CD14-positive monocyte (primary cell): ENCODE results near the gene CSAG3. TPM values are rescaled to one million over a fixed set of nuclear protein-coding genes. Genes with fewer than 3 reads are reported as not detected.
"Not testable (repeated sequence)": the region's sequence is repeated elsewhere in the genome, so short reads cannot be mapped to it uniquely, and the experiment has no call there.

Source experiments
- DNase-seq, 3 donors: peaks; one replicate each; pipeline ENCODE4 v3.0.0-alpha.2; 2011 to 2022
- H2AFZ ChIP-seq: 2 replicates; pipeline ENCODE4 v1.6.0; 2012; ENCODE audit warnings: mild to moderate bottlenecking, low read depth, low read length, inconsistent platforms; ENCODE audit not compliant: insufficient read depth, poor library complexity, severe bottlenecking
- H3K27ac ChIP-seq, 2 donors: 1 replicate in 1 of 2; 2 replicates in 1 of 2; pipeline ENCODE4 v1.5.1; 2012 to 2013; ENCODE audit warnings: low read length in 2 of 2, control low read depth in 1 of 2, inconsistent platforms in 1 of 2, low read depth in 1 of 2, mild to moderate bottlenecking in 1 of 2
- H3K27me3 ChIP-seq, 2 donors: one replicate each; pipeline versions ENCODE4 v1.6.0 to v1.6.1; 2011 to 2013; ENCODE audit warnings: low read length in 2 of 2; ENCODE audit not compliant: control insufficient read depth in 2 of 2, insufficient read depth in 2 of 2
- H3K36me3 ChIP-seq, 2 donors: replicated peaks in 1 of 2; 1 replicate in 1 of 2; 2 replicates in 1 of 2; pipeline versions ENCODE4 v1.5.1 to v1.6.1; 2012 to 2013; ENCODE audit warnings: low read length in 2 of 2, control low read depth in 1 of 2, inconsistent platforms in 1 of 2, mild to moderate bottlenecking in 1 of 2; ENCODE audit not compliant: insufficient read depth in 2 of 2, control insufficient read depth in 1 of 2
- H3K4me1 ChIP-seq, 2 donors: 1 replicate in 1 of 2; 2 replicates in 1 of 2; pipeline versions ENCODE4 v1.5.1 to v1.6.1; 2012 to 2013; ENCODE audit warnings: low read length in 2 of 2, control low read depth in 1 of 2, inconsistent platforms in 1 of 2, mild to moderate bottlenecking in 1 of 2, moderate library complexity in 1 of 2; ENCODE audit not compliant: insufficient read depth in 2 of 2, control insufficient read depth in 1 of 2
- H3K4me2 ChIP-seq: replicated peaks from 2 replicates; pipeline ENCODE3; 2012; ENCODE audit warnings: low read length, moderate library complexity, mild to moderate bottlenecking; ENCODE audit not compliant: poor library complexity, severe bottlenecking; ENCODE audit errors: extremely low read depth
- H3K4me3 ChIP-seq, 3 experiments: fragments of 200-600 bp in 1 of 3; sonication (generic) in 1 of 3; replicated peaks in 1 of 3; 1 replicate in 2 of 3; 2 replicates in 1 of 3; pipeline ENCODE4 v1.5.1; 2011 to 2013; ENCODE audit warnings: low read length in 3 of 3, mild to moderate bottlenecking in 3 of 3, control low read depth in 2 of 3, low read depth in 2 of 3, inconsistent platforms in 1 of 3, moderate library complexity in 1 of 3
- H3K79me2 ChIP-seq: 2 replicates; pipeline ENCODE4 v1.6.0; 2012; ENCODE audit warnings: mild to moderate bottlenecking, control low read depth, inconsistent platforms, low read length, moderate library complexity; ENCODE audit not compliant: insufficient read depth
- H3K9ac ChIP-seq: 2 replicates; pipeline ENCODE4 v1.6.0; 2017; ENCODE audit warnings: low read length, mild to moderate bottlenecking; ENCODE audit not compliant: insufficient read depth, poor library complexity, severe bottlenecking
- H3K9me3 ChIP-seq, 2 donors: replicated peaks in 1 of 2; 1 replicate in 1 of 2; 2 replicates in 1 of 2; pipeline versions ENCODE4 v1.5.1 to v1.6.1; 2012 to 2013; ENCODE audit warnings: low read length in 2 of 2, control low read depth in 1 of 2; ENCODE audit not compliant: control insufficient read depth in 1 of 2, insufficient read depth in 1 of 2
- H4K20me1 ChIP-seq: 2 replicates; pipeline ENCODE4 v1.6.0; 2012; ENCODE audit warnings: mild to moderate bottlenecking, low read length, control low read depth, moderate library complexity; ENCODE audit not compliant: insufficient read depth
- H3K27ac Mint-ChIP-seq, 7 donors: one replicate each; pipeline ENCODE4 v1.8.0; 2020; ENCODE audit warnings: mild to moderate bottlenecking in 7 of 7, mixed read lengths in 7 of 7, moderate library complexity in 6 of 7, inconsistent platforms in 2 of 7
- H3K27me3 Mint-ChIP-seq, 3 donors: one replicate each; pipeline ENCODE4 v1.8.0; 2021 to 2022; ENCODE audit warnings: low read depth in 3 of 3, mild to moderate bottlenecking in 3 of 3, mixed read lengths in 3 of 3, moderate library complexity in 3 of 3, inconsistent platforms in 1 of 3
- H3K36me3 Mint-ChIP-seq, 2 donors: one replicate each; pipeline ENCODE4 v1.8.0; 2020; ENCODE audit warnings: mixed read lengths in 2 of 2, inconsistent platforms in 1 of 2, mild to moderate bottlenecking in 1 of 2
- H3K4me1 Mint-ChIP-seq: one replicate; pipeline ENCODE4 v1.8.0; 2020; ENCODE audit warnings: mild to moderate bottlenecking, mixed read lengths
- H3K4me3 Mint-ChIP-seq, 2 donors: one replicate each; pipeline ENCODE4 v1.8.0; 2020; ENCODE audit warnings: mild to moderate bottlenecking in 2 of 2, mixed read lengths in 2 of 2, moderate library complexity in 1 of 2
- H3K9me3 Mint-ChIP-seq, 7 donors: one replicate each; pipeline ENCODE4 v1.8.0; 2020 to 2022; ENCODE audit warnings: mixed read lengths in 7 of 7, mild to moderate bottlenecking in 6 of 7, moderate library complexity in 6 of 7, inconsistent platforms in 2 of 7
- CTCF ChIP-seq: fragments of 200-600 bp; IDR thresholded peaks from one replicate; pipeline ENCODE4 v1.8.0; 2022; ENCODE audit warnings: antibody characterized with exemption, mild to moderate bottlenecking
- WGBS: methylation state at CpG from one replicate; pipeline ENCODE4 v1.1.5; 2013; ENCODE audit warnings: missing lambda C conversion rate; ENCODE audit not compliant: insufficient coverage; 5-methylcytosine and 5-hydroxymethylcytosine counted together
- intact Hi-C, 2 donors: fragments of 100-400 bp; cut with micrococcal nuclease; formaldehyde crosslinking; loops; one replicate each; pipeline versions ENCODE4 v1.15.0 to v1.15.1; 2023
- polyA plus RNA-seq, 3 donors: library from polyadenylated mRNA; depleted of rRNA in 1 of 3; unstranded in 2 of 3; stranded (reverse) in 1 of 3; fragments of 300-500 nt in 2 of 3; fragments of >200 nt in 1 of 3; fragmentation: Illumina TruSeq in 2 of 3; gene quantifications; 1 replicate in 2 of 3; 2 replicates in 1 of 3; pipeline ENCODE4 v1.2.3, GENCODE V29; 2012 to 2021

CSAG3 gene
- polyA plus RNA-seq, 3 donors: not detected

- H3K36me3 ChIP-seq: no peaks in the 10 kb centered on the region
- Mint-ChIP-seq H3K9me3 (peaks cover 0 to 18% (median 2%) of the 10 kb centered on the region in 7 donors), H3K4me1 (no peaks in the 10 kb centered on the region), H3K27ac (no peak overlapping the region), H3K4me3 (no peak overlapping the region), H3K36me3 (no peaks in the 10 kb centered on the region), H3K27me3 (peaks cover 0 to 5% (median 0%) of the 10 kb centered on the region in 3 donors)
- no peak overlapping the region for H2AFZ ChIP-seq
- H3K27ac ChIP-seq: no peak overlapping the region
- no peaks in the 10 kb centered on the region for H3K9me3 ChIP-seq
- H3K4me3 ChIP-seq: no peak overlapping the region
- no peak for DNase-seq
- H3K4me2 ChIP-seq: no peak overlapping the region
- no CpG with 5 or more reads among the region's 7 CpGs for WGBS
- TF ChIP-seq CTCF: no peak
- intact Hi-C loops: no loop called here
- H3K27me3 ChIP-seq: no peaks in the 10 kb centered on the region
- H4K20me1 ChIP-seq: no peaks in the 10 kb centered on the region
- no peak overlapping the region for H3K9ac ChIP-seq
- H3K79me2 ChIP-seq: no peaks in the 10 kb centered on the region
- no peaks in the 10 kb centered on the region for H3K4me1 ChIP-seq
Measured at GRCh38 chrX:152725409-152725808, 33.6 kb upstream of the CSAG3 start.

GRCh38 chrX:152733261-152733975 is 25.6 kb upstream of the CSAG3 start, which contains the start of the genes CSAG1 and MAGEA12:
Gene CSAG1 (minus strand): TSS chrX:152733721. CDS start chrX:152732460, 1,261 bp downstream.
Gene MAGEA12 (plus strand): TSS chrX:152733757. CDS start chrX:152736162, 2,405 bp downstream.
- no CpG with 5 or more reads among the region's 21 CpGs for WGBS

DNA sequence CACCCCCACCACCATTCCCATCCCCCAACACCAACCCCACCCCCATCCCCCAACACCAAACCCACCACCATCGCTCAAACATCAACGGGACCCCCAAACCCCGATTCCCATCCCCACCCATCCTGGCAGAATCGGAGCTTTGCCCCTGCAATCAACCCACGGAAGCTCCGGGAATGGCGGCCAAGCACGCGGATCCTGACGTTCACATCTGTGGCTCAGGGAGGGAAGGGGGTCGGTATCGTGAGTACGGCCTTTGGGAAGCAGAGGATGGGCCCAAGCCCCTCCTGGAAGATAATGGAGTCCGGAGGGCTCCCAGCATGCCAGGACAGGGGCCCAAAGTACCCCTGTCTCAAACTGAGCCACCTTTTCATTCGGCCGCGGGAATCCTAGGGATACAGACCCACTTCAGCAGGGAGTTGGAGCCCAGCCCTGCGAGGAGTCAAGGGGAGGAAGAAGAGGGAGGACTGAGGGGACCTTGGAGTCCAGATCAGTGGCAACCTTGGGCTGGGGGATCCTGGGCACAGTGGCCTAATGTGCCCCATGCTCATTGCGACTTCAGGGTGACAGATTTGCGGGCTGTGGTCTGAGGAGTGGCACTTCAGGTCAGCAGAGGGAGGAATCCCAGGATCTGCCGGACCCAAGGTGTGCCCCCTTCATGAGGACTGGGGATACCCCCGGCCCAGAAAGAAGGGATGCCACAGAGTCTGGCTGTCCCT is 24.7 kb upstream of the CSAG3 start:
- H3K4me3 ChIP-seq, H3K4me2 ChIP-seq, H2AFZ ChIP-seq, H3K27ac ChIP-seq, H3K27me3 ChIP-seq, H3K79me2 ChIP-seq, H3K27me3 Mint-ChIP-seq, DNase-seq, H3K9me3 ChIP-seq, H3K4me3 Mint-ChIP-seq, intact Hi-C loops, H3K9ac ChIP-seq, H3K4me1 ChIP-seq, H3K36me3 ChIP-seq, H3K36me3 Mint-ChIP-seq, H4K20me1 ChIP-seq, H3K27ac Mint-ChIP-seq, H3K4me1 Mint-ChIP-seq: not testable (repeated sequence)
- WGBS: 100% methylated on average over 3 of the region's 22 CpGs
- peaks cover 0 to 13% (median 6%) of the 10 kb centered on the region in 7 donors for H3K9me3 Mint-ChIP-seq

More at GRCh38 chrX:152733261-152733975, 25.6 kb upstream of the CSAG3 start, which contains the start of the genes CSAG1 and MAGEA12:
- no peaks in the 10 kb centered on the region for H3K4me1 ChIP-seq
- no peak within 1 kb of the TSS for H2AFZ ChIP-seq
- H3K9me3 ChIP-seq: no peaks in the 10 kb centered on the region
- no peaks in the 10 kb centered on the region for H3K27me3 ChIP-seq
- DNase-seq: no peak
- H3K4me1 Mint-ChIP-seq: no peaks in the 10 kb centered on the region
- no peaks in the 10 kb centered on the region for H3K36me3 ChIP-seq
- no peaks in the 10 kb centered on the region for H3K36me3 Mint-ChIP-seq
- no peak for TF ChIP-seq CTCF
- H3K4me2 ChIP-seq: no peak within 1 kb of the TSS
- peaks cover 0 to 15% (median 6%) of the 10 kb centered on the region in 7 donors for H3K9me3 Mint-ChIP-seq
- H3K27ac ChIP-seq: no peak within 1 kb of the TSS
- H3K27me3 Mint-ChIP-seq: peaks cover 0 to 4% (median 2%) of the 10 kb centered on the region in 3 donors
- H3K9ac ChIP-seq: no peak within 1 kb of the TSS
- no peak within 1 kb of the TSS for H3K4me3 Mint-ChIP-seq
- H3K79me2 ChIP-seq: no peaks in the 10 kb centered on the region
- H3K4me3 ChIP-seq: no peak within 1 kb of the TSS
- H3K27ac Mint-ChIP-seq: peak within 1 kb of the TSS in 1 of 7 donors; percentile 20
- H4K20me1 ChIP-seq: no peaks in the 10 kb centered on the region
- intact Hi-C loops: no loop called here
